D721Med (cell line): ENCODE results near the gene BRAF.
"Not testable (repeated sequence)": the region's sequence is repeated elsewhere in the genome, so short reads cannot be mapped to it uniquely, and the experiment has no call there.

Source experiments
- DNase-seq: peaks from one replicate; pipeline ENCODE4 v3.0.0; 2011; ENCODE audit warnings: low spot score; ENCODE audit not compliant: insufficient read length
- FAIRE-seq: peaks from 2 replicates; lab custom pipeline; 2011; peaks lifted over from hg19 to GRCh38; lab: Jason Lieb, UNC
- CTCF ChIP-seq: IDR thresholded peaks from 2 replicates; pipeline ENCODE4 v1.5.1; 2012; ENCODE audit warnings: mild to moderate bottlenecking, control low read depth; ENCODE audit not compliant: insufficient read depth; ENCODE audit errors: missing control alignments

Gene BRAF

GRCh38 chr7:140917258-140917657 is 7.5 kb downstream of the BRAF start:
- no peak for TF ChIP-seq CTCF
- DNase-seq, result no peak
- no peak for FAIRE-seq

GRCh38 chr7:140915935-140916555 is 8.7 kb downstream of the BRAF start:
- no peak for FAIRE-seq
- no peak for DNase-seq
- TF ChIP-seq CTCF, result no peak

GRCh38 chr7:140914083-140914482 is 10.6 kb downstream of the BRAF start:
- no peak for DNase-seq
- no peak for FAIRE-seq
- no peak for TF ChIP-seq CTCF

GRCh38 chr7:140913596-140913928 is 11.2 kb downstream of the BRAF start:
- not testable (repeated sequence) for FAIRE-seq, DNase-seq

GRCh38 chr7:140911746-140912145 is 13.0 kb downstream of the BRAF start:
- no peak for TF ChIP-seq CTCF
- DNase-seq (no peak), FAIRE-seq (no peak)

GRCh38 chr7:140909476-140910161 is 15.1 kb downstream of the BRAF start:
- no peak for FAIRE-seq

GRCh38 chr7:140908361-140908760 is 16.4 kb downstream of the BRAF start:
- no peak for FAIRE-seq

More at GRCh38 chr7:140909476-140910161, 15.1 kb downstream of the BRAF start:
- no peak for DNase-seq
- TF ChIP-seq CTCF, result no peak

More at GRCh38 chr7:140908361-140908760, 16.4 kb downstream of the BRAF start:
- DNase-seq, result no peak
- TF ChIP-seq CTCF, result no peak
